ENCODE results near the gene METTL8.

The METTL8 gene

GRCh38 chr2:171433763-171434012, at the start of gene METTL8:
Gene METTL8 (minus strand): TSS chr2:171433990. CDS start chr2:171392185, 41,805 bp downstream.
- no peaks in the 10 kb centered on the region for H3K27me3 ChIP-seq (ENCODE audit: insufficient read depth, insufficient read length)
- H3K4me1 ChIP-seq (ENCODE audit: insufficient read depth, insufficient read length): peaks cover 2% of the 10 kb centered on the region
- no peak for TF ChIP-seq YY1 (IDR thresholded peaks at IDR 0.05; ENCODE audit: insufficient read depth, insufficient read length)
- TF ChIP-seq ZNF274 (IDR thresholded peaks at IDR 0.05; ENCODE audit: low read depth, low read length): no peak
- TF ChIP-seq SUZ12 (IDR thresholded peaks at IDR 0.05; ENCODE audit: extremely low read depth, insufficient read depth, insufficient read length): no peak
- H3K36me3 ChIP-seq (ENCODE audit: insufficient read depth, insufficient read length, low read length): peaks cover 39% of the 10 kb centered on the region
- peaks cover 36% of the 10 kb centered on the region for H3K9me3 ChIP-seq (ENCODE audit: insufficient read depth, low read length)
- H3K9ac ChIP-seq (ENCODE audit: insufficient read length, low read depth): peak within 1 kb of the TSS; percentile 92
- DNase-seq (ENCODE audit: low read depth, low spot score): no peak
- peak within 1 kb of the TSS; percentile 84 for H3K4me3 ChIP-seq (ENCODE audit: insufficient read length, low read depth)

GRCh38 chr2:171482877-171483276, 49.1 kb upstream of the METTL8 start:
- Histone ChIP-seq H3K9me3 (ENCODE audit: insufficient read depth, low read length) (no peaks in the 10 kb centered on the region), H3K4me1 (ENCODE audit: insufficient read depth, insufficient read length) (no peaks in the 10 kb centered on the region), H3K27me3 (ENCODE audit: insufficient read depth, insufficient read length) (no peaks in the 10 kb centered on the region), H3K36me3 (ENCODE audit: insufficient read depth, insufficient read length, low read length) (peaks cover 19% of the 10 kb centered on the region), H3K9ac (ENCODE audit: insufficient read length, low read depth) (no peak overlapping the region), H3K4me3 (ENCODE audit: insufficient read length, low read depth) (no peak overlapping the region)
- TF ChIP-seq ZNF274 (IDR thresholded peaks at IDR 0.05; ENCODE audit: low read depth, low read length) (no peak), SUZ12 (IDR thresholded peaks at IDR 0.05; ENCODE audit: extremely low read depth, insufficient read depth, insufficient read length) (no peak), YY1 (IDR thresholded peaks at IDR 0.05; ENCODE audit: insufficient read depth, insufficient read length) (no peak)
- DNase-seq (ENCODE audit: low read depth, low spot score): peak; percentile 16

GRCh38 chr2:171482308-171482707, 48.5 kb upstream of the METTL8 start:
- Histone ChIP-seq H3K9me3 (ENCODE audit: insufficient read depth, low read length) (no peaks in the 10 kb centered on the region), H3K27me3 (ENCODE audit: insufficient read depth, insufficient read length) (no peaks in the 10 kb centered on the region), H3K4me1 (ENCODE audit: insufficient read depth, insufficient read length) (no peaks in the 10 kb centered on the region), H3K9ac (ENCODE audit: insufficient read length, low read depth) (no peak overlapping the region), H3K36me3 (ENCODE audit: insufficient read depth, insufficient read length, low read length) (peaks cover 25% of the 10 kb centered on the region), H3K4me3 (ENCODE audit: insufficient read length, low read depth) (no peak overlapping the region)
- no peak for DNase-seq (ENCODE audit: low read depth, low spot score)
- TF ChIP-seq SUZ12 (IDR thresholded peaks at IDR 0.05; ENCODE audit: extremely low read depth, insufficient read depth, insufficient read length) (no peak), ZNF274 (IDR thresholded peaks at IDR 0.05; ENCODE audit: low read depth, low read length) (no peak), YY1 (IDR thresholded peaks at IDR 0.05; ENCODE audit: insufficient read depth, insufficient read length) (no peak)

- Histone ChIP-seq H3K9me3 (ENCODE audit: insufficient read depth, low read length) (no peaks in the 10 kb centered on the region), H3K36me3 (ENCODE audit: insufficient read depth, insufficient read length, low read length) (peaks cover 35% of the 10 kb centered on the region), H3K4me1 (ENCODE audit: insufficient read depth, insufficient read length) (no peaks in the 10 kb centered on the region), H3K27me3 (ENCODE audit: insufficient read depth, insufficient read length) (no peaks in the 10 kb centered on the region), H3K9ac (ENCODE audit: insufficient read length, low read depth) (no peak overlapping the region), H3K4me3 (ENCODE audit: insufficient read length, low read depth) (no peak overlapping the region)
- TF ChIP-seq YY1 (IDR thresholded peaks at IDR 0.05; ENCODE audit: insufficient read depth, insufficient read length): no peak
- no peak for TF ChIP-seq ZNF274 (IDR thresholded peaks at IDR 0.05; ENCODE audit: low read depth, low read length)
- TF ChIP-seq SUZ12 (IDR thresholded peaks at IDR 0.05; ENCODE audit: extremely low read depth, insufficient read depth, insufficient read length): no peak
- DNase-seq (ENCODE audit: low read depth, low spot score): no peak
These were observed 47.1 kb upstream of the METTL8 start for GRCh38 chr2:171480908-171481307.

- no peaks in the 10 kb centered on the region for H3K27me3 ChIP-seq (ENCODE audit: insufficient read depth, insufficient read length)
- no peak for TF ChIP-seq ZNF274 (IDR thresholded peaks at IDR 0.05; ENCODE audit: low read depth, low read length)
- no peak for TF ChIP-seq YY1 (IDR thresholded peaks at IDR 0.05; ENCODE audit: insufficient read depth, insufficient read length)
- no peak for TF ChIP-seq SUZ12 (IDR thresholded peaks at IDR 0.05; ENCODE audit: extremely low read depth, insufficient read depth, insufficient read length)
- peaks cover 47% of the 10 kb centered on the region for H3K36me3 ChIP-seq (ENCODE audit: insufficient read depth, insufficient read length, low read length)
- no peaks in the 10 kb centered on the region for H3K4me1 ChIP-seq (ENCODE audit: insufficient read depth, insufficient read length)
- no peak for DNase-seq (ENCODE audit: low read depth, low spot score)
- no peak overlapping the region for H3K4me3 ChIP-seq (ENCODE audit: insufficient read length, low read depth)
- H3K9me3 ChIP-seq (ENCODE audit: insufficient read depth, low read length): no peaks in the 10 kb centered on the region
- no peak overlapping the region for H3K9ac ChIP-seq (ENCODE audit: insufficient read length, low read depth)
These were observed 45.5 kb upstream of the METTL8 start for GRCh38 chr2:171479154-171479814.

- Histone ChIP-seq H3K9me3 (ENCODE audit: insufficient read depth, low read length) (no peaks in the 10 kb centered on the region), H3K4me3 (ENCODE audit: insufficient read length, low read depth) (no peak overlapping the region), H3K36me3 (ENCODE audit: insufficient read depth, insufficient read length, low read length) (peaks cover 57% of the 10 kb centered on the region), H3K4me1 (ENCODE audit: insufficient read depth, insufficient read length) (no peaks in the 10 kb centered on the region), H3K9ac (ENCODE audit: insufficient read length, low read depth) (no peak overlapping the region), H3K27me3 (ENCODE audit: insufficient read depth, insufficient read length) (no peaks in the 10 kb centered on the region)
- no peak for DNase-seq (ENCODE audit: low read depth, low spot score)
- TF ChIP-seq SUZ12 (IDR thresholded peaks at IDR 0.05; ENCODE audit: extremely low read depth, insufficient read depth, insufficient read length) (no peak), ZNF274 (IDR thresholded peaks at IDR 0.05; ENCODE audit: low read depth, low read length) (no peak)
These were observed 44.6 kb upstream of the METTL8 start for GRCh38 chr2:171478345-171478744.

- H3K9me3 ChIP-seq (ENCODE audit: insufficient read depth, low read length): no peaks in the 10 kb centered on the region
- TF ChIP-seq SUZ12 (IDR thresholded peaks at IDR 0.05; ENCODE audit: extremely low read depth, insufficient read depth, insufficient read length) (no peak), YY1 (IDR thresholded peaks at IDR 0.05; ENCODE audit: insufficient read depth, insufficient read length) (no peak), ZNF274 (IDR thresholded peaks at IDR 0.05; ENCODE audit: low read depth, low read length) (no peak)
- DNase-seq (ENCODE audit: low read depth, low spot score): no peak
- H3K36me3 ChIP-seq (ENCODE audit: insufficient read depth, insufficient read length, low read length): peaks cover 59% of the 10 kb centered on the region
- no peaks in the 10 kb centered on the region for H3K27me3 ChIP-seq (ENCODE audit: insufficient read depth, insufficient read length)
- H3K9ac ChIP-seq (ENCODE audit: insufficient read length, low read depth): no peak overlapping the region
- no peak overlapping the region for H3K4me3 ChIP-seq (ENCODE audit: insufficient read length, low read depth)
- no peaks in the 10 kb centered on the region for H3K4me1 ChIP-seq (ENCODE audit: insufficient read depth, insufficient read length)
These were observed 42.2 kb upstream of the METTL8 start for GRCh38 chr2:171475979-171476378.

Measured in NT2/D1 (cell line).